ENCODE data around the gene KCNK2. TPM values are rescaled to one million over a fixed set of nuclear protein-coding genes. Genes with fewer than 3 reads are reported as not detected.

The KCNK2 gene
- total and polyA plus RNA-seq, 2 of the 4 experiments (the other 2 are of a cell fraction), result 45.9 to 86.9 TPM

DNA sequence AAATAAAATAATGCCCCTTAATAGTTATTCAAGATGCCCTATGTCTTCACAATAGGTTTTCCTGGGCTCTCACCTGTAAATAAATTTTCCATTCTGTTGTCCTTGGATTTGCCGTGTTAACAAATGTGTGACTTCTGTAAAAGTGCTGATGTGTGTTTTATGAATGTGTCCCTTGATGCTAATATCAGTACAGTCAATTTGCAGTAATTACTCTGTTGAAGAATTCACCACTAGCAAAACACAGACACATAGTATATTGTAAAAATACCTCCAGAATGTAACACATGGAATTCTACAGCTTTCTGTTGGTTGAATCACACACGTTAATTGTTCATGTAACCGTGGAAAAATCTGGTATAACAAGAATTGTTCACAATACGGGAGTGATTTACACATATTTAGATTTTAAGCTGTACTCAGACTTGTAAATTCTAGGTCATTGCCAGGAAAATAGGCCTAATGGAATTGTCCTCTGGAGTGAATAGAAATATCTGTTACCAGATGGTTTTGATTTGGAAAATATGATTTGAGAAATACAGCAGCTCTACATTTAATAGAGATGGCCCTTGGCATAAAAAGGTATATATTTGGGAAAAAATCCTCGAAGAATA, 36.7 kb upstream of the KCNK2 start:
- Histone ChIP-seq H3K27ac (ENCODE audit: insufficient read depth, low read length) (no peak overlapping the region), H2AK5ac (ENCODE audit: low read depth, low read length) (no peak overlapping the region), H2AK9ac (replicated peaks; ENCODE audit: low read depth, low read length, poor library complexity) (no peak overlapping the region), H3K4me1 (ENCODE audit: control insufficient read depth, insufficient read depth, low read length) (no peaks in the 10 kb centered on the region), H3K9me3 (ENCODE audit: control insufficient read depth, insufficient read depth, low read length) (0 out of 2 replicates have a peak, but pooled peaks cover 4% of the 10 kb centered on the region), H3K9me1 (ENCODE audit: insufficient read depth, low read length) (no peaks in the 10 kb centered on the region), H4K20me1 (ENCODE audit: insufficient read depth, low read length) (no peaks in the 10 kb centered on the region), H3K9ac (ENCODE audit: low read depth, low read length) (no peak overlapping the region), H3K27me3 (ENCODE audit: control insufficient read depth, insufficient read depth, low read length) (no peaks in the 10 kb centered on the region), H4K91ac (ENCODE audit: insufficient read depth, low read depth, low read length) (no peak overlapping the region), H3K4me3 (ENCODE audit: insufficient read depth, low read depth, low read length) (no peak overlapping the region), H3K56ac (ENCODE audit: extremely low read depth, insufficient read depth, low read length) (no peak overlapping the region), H3K23ac (ENCODE audit: low read depth, low read length) (no peak overlapping the region), H2AFZ (replicated peaks; ENCODE audit: low read length, poor library complexity) (no peak overlapping the region), H2BK15ac (ENCODE audit: low read depth, low read length) (no peak overlapping the region), H2BK20ac (ENCODE audit: low read depth, low read length) (no peak overlapping the region), H3K4ac (ENCODE audit: low read depth, low read length) (no peak overlapping the region), H4K5ac (ENCODE audit: low read depth, low read length) (no peak overlapping the region), H2BK5ac (ENCODE audit: low read depth, low read length, poor library complexity, severe bottlenecking) (no peak overlapping the region), H3K14ac (replicated peaks; ENCODE audit: low read depth, low read length) (no peak overlapping the region), H3K18ac (ENCODE audit: low read depth, low read length) (no peak overlapping the region), H2BK120ac (ENCODE audit: low read depth, low read length) (no peak overlapping the region), H3K79me1 (ENCODE audit: low read depth in 1 of 2, low read length in 2 of 2) (no peaks in the 10 kb centered on the region), H4K8ac (ENCODE audit: low read depth in 2 of 2, low read length in 2 of 2) (no peak overlapping the region), H3K36me3 (ENCODE audit: control insufficient read depth, insufficient read depth, low read length) (no peaks in the 10 kb centered on the region), H3K4me2 (ENCODE audit: low read depth, low read length) (no peak overlapping the region)
- TF ChIP-seq MAFK (IDR thresholded peaks at IDR 0.05; ENCODE audit: low read depth, low read length) (peak; percentile 70), ELK1 (IDR thresholded peaks at IDR 0.05; ENCODE audit: borderline replicate concordance, low read depth, low read length) (no peak)
- TF ChIP-seq, protein P1, sequence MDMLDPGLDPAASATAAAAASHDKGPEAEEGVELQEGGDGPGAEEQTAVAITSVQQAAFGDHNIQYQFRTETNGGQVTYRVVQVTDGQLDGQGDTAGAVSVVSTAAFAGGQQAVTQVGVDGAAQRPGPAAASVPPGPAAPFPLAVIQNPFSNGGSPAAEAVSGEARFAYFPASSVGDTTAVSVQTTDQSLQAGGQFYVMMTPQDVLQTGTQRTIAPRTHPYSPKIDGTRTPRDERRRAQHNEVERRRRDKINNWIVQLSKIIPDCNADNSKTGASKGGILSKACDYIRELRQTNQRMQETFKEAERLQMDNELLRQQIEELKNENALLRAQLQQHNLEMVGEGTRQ (IDR thresholded peaks at IDR 0.05; ENCODE audit: low read depth, low read length), result no peak
- ChIA-PET CTCF (no interaction called here), POLR2A (ENCODE audit: unreplicated experiment) (no interaction called here)
- no peak for ATAC-seq (ENCODE audit: low read depth)
- dilution Hi-C loops (cut with HindIII; ENCODE audit: low sequenced_read_pairs, unreplicated experiment) (no loop called here), intact Hi-C loops (cut with micrococcal nuclease) (no loop called here), in situ Hi-C loops (cut with MboI; ENCODE audit: low sequenced_read_pairs) (no loop called here)
- no peak for DNase-seq
- BruUV-seq (replicated peaks), result no TSS peak
- no CpG with 5 or more reads among the region's 5 CpGs for WGBS, 2 experiments (ENCODE audit: extremely low coverage in 2 of 2, insufficient read length in 1 of 2)
